GM18502 (cell line): ENCODE measurements around the gene CDH23.
"Not testable (repeated sequence)": the region's sequence is repeated elsewhere in the genome, so short reads cannot be mapped to it uniquely, and the experiment has no call there.

Experiments used
- ATAC-seq: cut with Tn5 transposase; IDR thresholded peaks from one replicate; pipeline ENCODE4 v1.9.1; 2021; ENCODE audit warnings: mild to moderate bottlenecking; ENCODE audit not compliant: unreplicated experiment, poor library complexity

CDH23 gene

DNA sequence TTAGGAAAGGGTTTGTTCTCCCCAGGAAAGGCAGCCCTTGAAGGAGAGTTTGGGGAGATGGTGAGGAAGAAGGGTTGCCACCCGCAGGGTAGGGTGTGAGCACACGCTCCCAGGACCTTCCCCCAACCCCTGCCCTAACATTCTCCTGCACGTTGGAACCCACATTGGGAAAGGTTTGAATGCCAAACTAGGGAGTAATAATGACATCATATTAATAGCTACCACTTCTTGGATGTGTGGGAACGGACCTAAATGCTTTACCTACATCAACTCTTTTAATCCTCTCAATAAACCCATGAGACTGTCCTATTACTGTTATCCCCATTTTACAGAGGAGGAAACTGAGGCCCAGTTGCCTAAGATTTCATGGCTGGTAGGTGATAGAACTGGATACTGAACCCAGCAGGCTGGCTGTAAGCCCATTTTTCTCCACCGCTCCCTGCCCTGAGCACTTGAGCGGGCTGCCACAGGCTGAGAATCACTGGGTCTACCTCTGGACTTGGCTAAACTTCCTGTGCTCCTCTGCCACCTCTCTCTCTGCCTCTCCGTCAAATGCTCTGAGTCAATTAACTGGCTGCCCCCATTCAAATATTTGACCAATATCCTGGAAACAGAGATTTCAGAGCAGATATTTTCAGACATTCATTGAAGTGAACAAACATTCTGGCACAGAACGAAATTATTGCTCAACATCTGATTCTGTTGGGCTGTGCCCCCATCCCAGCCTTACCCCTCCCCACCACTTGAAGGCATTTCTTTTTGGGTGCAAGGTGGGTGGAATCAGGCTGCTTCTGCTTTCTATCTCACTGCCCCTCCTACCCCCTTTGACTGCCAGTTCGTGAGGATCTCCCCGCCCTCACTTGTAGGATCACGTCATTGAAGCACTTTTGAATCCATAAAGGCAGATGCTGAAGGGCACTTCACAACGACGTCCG lies 193.2 kb downstream of the CDH23 start:
- ATAC-seq, result no peak

GRCh38 chr10:71590781-71591350 lies 194.1 kb downstream of the CDH23 start:
- ATAC-seq, result no peak

DNA sequence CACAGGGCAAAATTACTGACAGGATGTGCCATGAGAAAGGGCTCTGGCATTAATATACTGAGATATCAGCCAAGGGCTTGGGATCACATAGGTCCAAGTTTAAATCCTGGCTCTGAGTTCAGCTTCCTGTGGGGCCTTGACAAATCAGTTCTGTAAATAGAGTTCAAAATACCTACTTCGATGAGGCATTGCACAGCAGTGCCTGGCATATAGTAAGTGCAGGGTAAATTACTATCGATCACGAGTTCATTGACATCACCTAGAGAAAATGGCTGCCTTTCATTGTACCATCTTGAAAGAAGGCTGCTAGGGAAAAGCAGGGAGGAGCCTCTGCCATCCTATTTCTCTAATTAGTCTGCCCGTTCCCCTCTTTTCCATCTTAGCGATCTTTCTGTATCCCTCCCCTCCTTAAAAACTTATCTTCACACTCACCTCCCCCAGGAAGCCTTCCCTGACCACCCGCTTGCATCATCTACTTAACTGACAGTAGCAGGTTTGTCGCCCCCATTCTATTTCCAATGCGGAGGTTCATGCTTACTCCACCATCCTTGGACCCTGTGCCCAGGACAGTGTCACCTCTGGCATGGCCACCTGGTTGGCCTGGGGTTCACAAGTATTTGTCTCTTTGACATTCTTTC lies 198.3 kb downstream of the CDH23 start:
- ATAC-seq, result no peak

- ATAC-seq, result no peak
Measured at GRCh38 chr10:71595649-71596048, 198.9 kb downstream of the CDH23 start.

GRCh38 chr10:71596127-71596526 lies 199.4 kb downstream of the CDH23 start:
- no peak for ATAC-seq

DNA sequence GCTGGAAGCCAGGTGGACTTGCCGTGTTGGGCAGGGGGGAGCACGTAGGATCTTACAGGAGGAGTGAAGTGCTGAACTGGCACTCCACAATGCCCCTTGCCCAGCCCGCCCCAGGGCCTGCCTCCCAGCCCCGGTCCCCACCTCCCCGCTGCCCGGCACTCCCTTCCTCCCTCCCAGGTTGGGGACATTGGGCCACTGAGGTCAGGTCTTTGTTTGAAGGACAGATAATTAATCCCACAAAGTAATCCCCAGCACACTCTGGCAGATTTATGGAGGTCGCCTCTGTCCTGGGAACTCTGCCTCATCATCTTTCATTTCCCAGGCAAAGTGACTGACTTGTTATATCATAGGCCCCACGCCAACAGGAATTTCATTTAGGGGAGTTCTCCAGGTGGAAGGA lies 200.0 kb downstream of the CDH23 start:
- ATAC-seq, result no peak

- ATAC-seq, result no peak
Measured at GRCh38 chr10:71597821-71598498, 201.2 kb downstream of the CDH23 start.

DNA sequence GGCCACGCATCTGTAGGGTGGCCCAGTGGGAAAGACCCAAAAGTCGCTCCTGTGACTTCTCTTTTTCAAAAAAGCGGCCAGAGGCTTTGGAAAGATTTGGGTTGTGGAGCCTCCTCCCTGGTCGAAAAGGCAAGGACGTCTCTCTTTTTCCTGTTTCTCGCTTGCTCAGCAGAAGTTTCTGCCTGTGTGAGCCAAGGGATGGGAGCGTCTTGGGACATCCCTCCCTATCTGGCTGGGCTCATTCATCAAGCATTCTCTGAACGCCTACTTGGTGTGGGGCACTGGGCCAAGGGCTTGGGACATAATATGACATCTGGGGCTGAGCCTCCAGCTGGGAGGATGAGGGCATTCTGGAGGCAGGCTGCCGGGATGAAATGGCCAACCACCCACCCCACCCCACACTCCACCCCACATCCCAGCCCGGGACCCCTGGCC lies 201.9 kb downstream of the CDH23 start:
- ATAC-seq, result no peak

GRCh38 chr10:71599518-71599917 lies 202.8 kb downstream of the CDH23 start:
- ATAC-seq, result no peak

GRCh38 chr10:71600242-71600641 lies 203.5 kb downstream of the CDH23 start:
- ATAC-seq, result not testable (repeated sequence)

DNA sequence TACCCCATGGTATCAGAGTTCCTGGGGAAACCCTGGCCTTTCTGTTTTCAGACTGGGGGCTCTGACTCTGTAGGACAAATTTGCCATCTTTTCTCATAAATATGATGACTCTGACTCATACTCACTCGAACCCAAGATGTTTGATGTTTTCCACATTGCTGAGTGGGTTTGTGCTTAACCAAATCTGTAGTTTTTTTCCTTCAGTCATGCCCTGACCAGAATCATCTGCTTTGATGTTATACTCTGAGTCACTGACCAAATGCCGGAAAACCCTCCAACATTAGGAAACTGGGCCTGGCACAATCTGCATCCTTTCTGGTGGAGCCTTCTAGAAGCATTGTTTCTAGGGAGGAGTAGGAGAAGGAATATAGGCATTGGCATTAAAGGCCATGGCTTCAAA lies 204.1 kb downstream of the CDH23 start:
- ATAC-seq, result no peak

GRCh38 chr10:71601273-71601672 lies 204.6 kb downstream of the CDH23 start:
- no peak for ATAC-seq

GRCh38 chr10:71603150-71603549 lies 206.4 kb downstream of the CDH23 start:
- no peak for ATAC-seq

- ATAC-seq, result no peak
Measured at GRCh38 chr10:71603754-71604153, 207.0 kb downstream of the CDH23 start.

DNA sequence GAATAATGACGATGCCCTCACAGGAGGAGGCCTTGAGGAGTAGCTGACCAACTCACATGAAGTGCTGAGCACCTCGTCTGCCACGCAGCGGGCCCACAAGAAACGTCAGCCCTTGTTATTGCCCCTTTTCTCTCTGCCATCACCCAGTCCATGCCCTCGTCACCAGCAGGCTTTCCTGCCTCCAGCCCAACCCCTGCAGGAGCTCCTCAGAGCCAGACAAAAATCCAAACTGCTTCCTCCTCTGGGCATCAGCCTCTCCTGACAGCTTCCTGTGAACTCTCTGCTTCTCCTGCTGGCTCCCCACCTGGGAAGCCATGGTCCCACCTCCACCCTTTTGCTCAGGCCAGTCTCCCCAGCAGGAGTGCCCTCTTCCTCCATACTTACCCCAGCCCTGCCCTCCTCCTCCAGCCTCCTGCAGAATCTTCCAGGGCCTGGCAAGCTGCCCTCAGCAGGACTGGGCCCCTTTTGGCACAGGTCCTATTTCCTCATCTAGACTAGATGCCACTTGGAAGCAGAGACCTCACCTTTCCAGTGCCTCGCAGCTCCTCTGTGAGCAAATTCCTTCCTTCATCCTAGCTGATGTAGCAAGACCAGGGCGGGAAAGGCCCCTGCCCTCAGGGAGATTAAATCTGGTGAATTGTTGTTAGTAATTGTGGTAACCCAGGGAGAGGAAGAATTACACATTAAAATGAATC lies 207.8 kb downstream of the CDH23 start:
- ATAC-seq, result no peak

GRCh38 chr10:71605263-71605962 lies 208.7 kb downstream of the CDH23 start:
- no peak for ATAC-seq

GRCh38 chr10:71606257-71607081 lies 209.7 kb downstream of the CDH23 start:
- ATAC-seq, result no peak

DNA sequence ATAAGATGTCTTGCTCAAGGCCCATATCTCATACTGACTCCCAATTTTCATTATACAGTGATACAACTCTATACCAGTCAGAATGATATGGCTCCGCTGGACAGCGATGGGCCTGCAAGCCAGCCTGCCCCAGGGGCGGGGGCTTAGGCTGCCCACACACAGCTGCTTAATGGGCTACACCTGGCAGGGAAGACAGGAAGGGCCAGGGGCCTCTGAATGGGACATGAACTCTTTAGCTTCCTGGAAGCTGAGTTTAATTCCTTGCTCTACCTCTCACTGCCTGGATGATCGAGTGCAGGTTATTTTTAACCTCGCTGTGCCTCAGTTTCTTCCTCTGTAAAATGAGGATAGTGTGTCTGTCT lies 210.3 kb downstream of the CDH23 start:
- ATAC-seq, result no peak
